ENCODE data around the gene TDRD7. TPM values are rescaled to one million over a fixed set of nuclear protein-coding genes. Genes with fewer than 3 reads are reported as not detected.

TDRD7 gene
- total and polyA plus RNA-seq, 2 of the 8 experiments (the other 6 are each of a cell fraction or from before 2014, with no cell fraction given) = 1.2 to 2.3 TPM

- Histone ChIP-seq H3K23ac (ENCODE audit: insufficient read length) (no peak overlapping the region), H3K56ac (replicated peaks; ENCODE audit: insufficient read length, low read depth, low read length) (no peak overlapping the region), H2AFZ (ENCODE audit: low read length) (no peak overlapping the region), H2BK5ac (ENCODE audit: low read depth, low read length) (no peak overlapping the region), H3K4me3 (ENCODE audit: extremely low read depth in 1 of 4, insufficient read depth in 2 of 4, low read depth in 3 of 4, low read length in 4 of 4) (no peak overlapping the region), H2AK5ac (ENCODE audit: low read depth, low read length) (no peak overlapping the region), H3K79me2 (ENCODE audit: control insufficient read depth in 1 of 2, insufficient read depth in 2 of 2, low read length in 2 of 2) (no peaks in the 10 kb centered on the region), H3K14ac (ENCODE audit: insufficient read length) (no peak overlapping the region), H2BK120ac (replicated peaks; ENCODE audit: low read depth, low read length) (no peak overlapping the region), H2BK20ac (ENCODE audit: low read length) (no peak overlapping the region), H3K4me1 (replicated peaks in 1 of 4; ENCODE audit: control insufficient read depth in 3 of 4, insufficient read depth in 4 of 4, low read length in 3 of 4) (peaks cover 0 to 5% (median 0%) of the 10 kb centered on the region in 4 experiments; a peak in 1 of 7 replicates), H3K4me2 (ENCODE audit: insufficient read depth in 1 of 2, low read depth in 2 of 2, low read length in 2 of 2) (no peak overlapping the region), H3K18ac (ENCODE audit: extremely low read depth, low read length) (no peak overlapping the region), H3K9ac (replicated peaks in 1 of 4; ENCODE audit: extremely low read depth in 1 of 4, low read depth in 3 of 4, low read length in 3 of 4) (no peak overlapping the region), H3K9me3 (ENCODE audit: insufficient read depth in 2 of 2, low read depth in 1 of 2, low read length in 1 of 2) (no peaks in the 10 kb centered on the region), H3K79me1 (ENCODE audit: low read depth, low read length) (no peaks in the 10 kb centered on the region), H2BK15ac (ENCODE audit: low read length) (no peak overlapping the region), H4K20me1 (replicated peaks in 1 of 2; ENCODE audit: control insufficient read depth in 1 of 2, insufficient read depth in 2 of 2, low read length in 2 of 2) (no peaks in the 10 kb centered on the region), H4K8ac (ENCODE audit: extremely low read depth, insufficient read depth, low read length) (no peak overlapping the region), H2BK12ac (ENCODE audit: low read depth, low read length) (no peak overlapping the region), H4K5ac (ENCODE audit: insufficient read length, low read depth, low read length) (no peak overlapping the region), H3K36me3 (ENCODE audit: control insufficient read depth in 2 of 4, insufficient read depth in 4 of 4, low read length in 3 of 4) (no peaks in the 10 kb centered on the region), H3K27me3 (replicated peaks in 1 of 4; ENCODE audit: control insufficient read depth in 3 of 4, extremely low read depth in 1 of 4, insufficient read depth in 3 of 4, low read length in 3 of 4) (peaks cover 0 to 2% (median 0%) of the 10 kb centered on the region in 4 experiments; a peak in 1 of 7 replicates), H3K4ac (replicated peaks; ENCODE audit: insufficient read length, low read depth, low read length) (no peak overlapping the region), H3K23me2 (ENCODE audit: low read depth, low read length) (no peaks in the 10 kb centered on the region), H4K91ac (replicated peaks; ENCODE audit: insufficient read length, low read length) (no peak overlapping the region), H3K27ac (ENCODE audit: low read depth, low read length) (no peak overlapping the region)
- no peak for DNase-seq (ENCODE audit: low read depth in 1 of 2, low spot score in 2 of 2)
- ChIA-PET POLR2A (ENCODE audit: partially characterized antibody) (interaction anchor here (1.4 to 1.9 kb wide), 2 partner anchors 10 to 175 kb away, joined by 3 to 7 read pairs; no protein-coding TSS in a partner anchor), CTCF (ENCODE audit: partially characterized antibody) (interaction anchor here (1.1 to 10.9 kb wide), 5 partner anchors 9 to 84 kb away, joined by 3 to 140 read pairs (median 6); no protein-coding TSS in a partner anchor)
- no peak for FAIRE-seq
- 100% methylated on average over 1 of the region's 1 CpG; no CpG with 5 or more reads in 1 of the 2 experiments for WGBS, 2 experiments (ENCODE audit: extremely low coverage in 1 of 2, insufficient coverage in 1 of 2, insufficient read length in 1 of 2, insufficient replicate concordance in 2 of 2, low coverage in 1 of 2, low lambda C conversion rate in 2 of 2, missing lambda C conversion rate in 1 of 2)
- TF ChIP-seq CBX5 (IDR thresholded peaks at IDR 0.05; ENCODE audit: low read depth, low read length) (no peak), SIX5 (IDR thresholded peaks at IDR 0.05; ENCODE audit: low read depth, low read length) (no peak), SP2 (IDR thresholded peaks at IDR 0.05; ENCODE audit: low read length) (no peak), TAF7 (optimal IDR thresholded peaks at IDR 0.05; ENCODE audit: borderline replicate concordance, low read depth, low read length) (no peak), RAD21 (IDR thresholded peaks at IDR 0.05 in 1 of 2, conservative IDR thresholded peaks at IDR 0.05 in 1 of 2; ENCODE audit: low read depth in 2 of 2, low read length in 2 of 2) (no peak), MAFK (IDR thresholded peaks at IDR 0.05; ENCODE audit: low read depth, low read length) (no peak), TBP (IDR thresholded peaks at IDR 0.05; ENCODE audit: low read depth, low read length) (no peak), USF2 (IDR thresholded peaks at IDR 0.05; ENCODE audit: low read length) (no peak), RNF2 (IDR thresholded peaks at IDR 0.05; ENCODE audit: borderline replicate concordance, low read depth, low read length, missing control alignments, poor library complexity, severe bottlenecking) (no peak), SUZ12 (IDR thresholded peaks at IDR 0.05; ENCODE audit: low read length) (no peak), KDM4A (IDR thresholded peaks at IDR 0.05; ENCODE audit: low read depth, low read length, severe bottlenecking) (no peak), EP300 (IDR thresholded peaks at IDR 0.05; ENCODE audit: borderline replicate concordance in 1 of 2, low read depth in 2 of 2, low read length in 2 of 2) (no peak)
Measured at GRCh38 chr9:97397220-97397619, 14.7 kb upstream of the TDRD7 start.

Measured in H1 (cell line).